Ascending aorta (tissue), 2 donors: Measurements from ENCODE around the gene YWHAG. TPM values are rescaled to one million over a fixed set of nuclear protein-coding genes. Genes with fewer than 3 reads are reported as not detected.
"Not testable (repeated sequence)": the region's sequence is repeated elsewhere in the genome, so short reads cannot be mapped to it uniquely, and the experiment has no call there.

Experiments
- DNase-seq, 2 donors: peaks; one replicate each; pipeline ENCODE4 v3.0.0-alpha.2; 2019; ENCODE audit warnings: low spot score in 2 of 2
- H3K27ac ChIP-seq, 2 donors: fragments of 200-600 bp; sonication (generic); one replicate each; pipeline ENCODE4 v1.5.1; 2016 to 2017; ENCODE audit warnings: mild to moderate bottlenecking in 1 of 2
- H3K27me3 ChIP-seq: fragments of 200-600 bp; sonication (generic); one replicate; pipeline ENCODE4 v1.5.1; 2017
- H3K36me3 ChIP-seq, 2 donors: fragments of 200-600 bp; sonication (generic); one replicate each; pipeline ENCODE4 v1.5.1; 2016
- H3K4me1 ChIP-seq, 2 donors: fragments of 200-600 bp; sonication (generic); one replicate each; pipeline ENCODE4 v1.5.1; 2016 to 2017; ENCODE audit warnings: mild to moderate bottlenecking in 1 of 2
- H3K4me3 ChIP-seq, 2 donors: fragments of 200-600 bp; sonication (generic); one replicate each; pipeline ENCODE4 v1.5.1; 2016 to 2017; ENCODE audit warnings: mild to moderate bottlenecking in 1 of 2
- H3K9me3 ChIP-seq, 2 donors: fragments of 200-600 bp; sonication (generic); one replicate each; pipeline ENCODE4 v1.5.1; 2016
- intact Hi-C: fragments of 100-400 bp; cut with DNase I; formaldehyde crosslinking; loops from one replicate; pipeline ENCODE4 v1.15.1; 2023
- total RNA-seq: library from RNA; depleted of rRNA; stranded (reverse); fragments of >200 nt; gene quantifications from one replicate; pipeline ENCODE4 v1.1.0, GENCODE V29; 2016
- TF ChIP-seq, protein P1 (sequence below), 3 experiments: fragments of 200-600 bp in 2 of 3; fragments of 450-650 bp in 1 of 3; sonication (generic) in 2 of 3; IDR thresholded peaks; one replicate each; pipeline ENCODE4 v1.5.1; 2016 to 2019; ENCODE audit warnings: antibody characterized with exemption in 3 of 3, mild to moderate bottlenecking in 1 of 3, moderate library complexity in 1 of 3

The YWHAG gene
- 83.0 TPM for total RNA-seq

DNA sequence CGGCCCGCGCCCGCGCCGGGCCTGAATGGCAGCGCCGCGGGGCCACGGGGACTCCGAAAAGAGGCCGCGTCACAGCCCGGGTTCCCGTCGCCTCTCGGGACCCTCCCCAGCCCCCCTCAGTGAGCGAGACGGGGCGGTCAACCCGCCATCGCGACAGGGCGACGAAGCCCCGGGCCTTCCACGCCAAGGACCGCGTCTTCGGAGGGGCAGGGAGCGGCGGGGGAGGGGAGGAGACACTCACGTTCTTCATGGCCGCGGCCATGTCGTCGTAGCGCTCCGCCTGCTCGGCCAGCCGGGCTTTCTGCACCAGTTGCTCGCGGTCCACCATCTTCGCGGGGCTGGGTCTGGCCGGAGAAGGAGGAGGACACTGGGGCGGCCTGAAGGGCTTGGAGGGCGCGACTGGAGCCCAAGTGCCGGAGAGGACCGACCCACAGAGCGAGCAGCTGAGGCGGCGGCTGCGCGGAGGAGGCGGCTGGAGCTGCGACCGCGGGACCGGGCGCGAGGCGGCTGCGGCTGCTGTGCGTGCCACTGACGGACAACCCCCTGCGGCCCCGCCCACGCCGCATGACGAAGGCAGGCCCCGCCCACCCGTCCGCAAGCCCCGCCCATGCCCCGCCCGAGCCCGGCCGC is at the start of gene YWHAG:
TSS of gene YWHAG (minus strand) at position 511 of the 630 bp plus-strand sequence. CDS start at position 328, 183 bp downstream.
- no peaks in the 10 kb centered on the region for H3K27me3 ChIP-seq
- intact Hi-C loops: loop anchor here (1.0 to 2.0 kb wide), 4 partner anchors 35 to 68 kb away; no protein-coding TSS in a partner anchor
- TF ChIP-seq, protein P1, sequence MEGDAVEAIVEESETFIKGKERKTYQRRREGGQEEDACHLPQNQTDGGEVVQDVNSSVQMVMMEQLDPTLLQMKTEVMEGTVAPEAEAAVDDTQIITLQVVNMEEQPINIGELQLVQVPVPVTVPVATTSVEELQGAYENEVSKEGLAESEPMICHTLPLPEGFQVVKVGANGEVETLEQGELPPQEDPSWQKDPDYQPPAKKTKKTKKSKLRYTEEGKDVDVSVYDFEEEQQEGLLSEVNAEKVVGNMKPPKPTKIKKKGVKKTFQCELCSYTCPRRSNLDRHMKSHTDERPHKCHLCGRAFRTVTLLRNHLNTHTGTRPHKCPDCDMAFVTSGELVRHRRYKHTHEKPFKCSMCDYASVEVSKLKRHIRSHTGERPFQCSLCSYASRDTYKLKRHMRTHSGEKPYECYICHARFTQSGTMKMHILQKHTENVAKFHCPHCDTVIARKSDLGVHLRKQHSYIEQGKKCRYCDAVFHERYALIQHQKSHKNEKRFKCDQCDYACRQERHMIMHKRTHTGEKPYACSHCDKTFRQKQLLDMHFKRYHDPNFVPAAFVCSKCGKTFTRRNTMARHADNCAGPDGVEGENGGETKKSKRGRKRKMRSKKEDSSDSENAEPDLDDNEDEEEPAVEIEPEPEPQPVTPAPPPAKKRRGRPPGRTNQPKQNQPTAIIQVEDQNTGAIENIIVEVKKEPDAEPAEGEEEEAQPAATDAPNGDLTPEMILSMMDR (IDR thresholded peaks at IDR 0.05): no peak

GRCh38 chr7:76408121-76408560 is 49.4 kb upstream of the YWHAG start:
- intact Hi-C loops: no loop called here
- Histone ChIP-seq H3K9me3 (no peaks in the 10 kb centered on the region), H3K36me3 (no peaks in the 10 kb centered on the region), H3K27ac (no peak overlapping the region), H3K4me1 (no peaks in the 10 kb centered on the region), H3K27me3 (no peaks in the 10 kb centered on the region), H3K4me3 (no peak overlapping the region)
- TF ChIP-seq, protein P1 (IDR thresholded peaks at IDR 0.05): no peak
- DNase-seq: no peak

More for the DNA sequence above, at the start of gene YWHAG:
- H3K4me3 ChIP-seq: peak within 1 kb of the TSS; percentile 81 to 95
- H3K36me3 ChIP-seq: no peaks in the 10 kb centered on the region
- no peaks in the 10 kb centered on the region for H3K9me3 ChIP-seq
- H3K4me1 ChIP-seq: peaks cover 4 to 23% of the 10 kb centered on the region in 2 donors
- DNase-seq: peak in 1 of 2 donors; percentile 92
- H3K27ac ChIP-seq: peak within 1 kb of the TSS; percentile 98 to 99

- Histone ChIP-seq H3K4me1 (no peaks in the 10 kb centered on the region), H3K4me3 (no peak overlapping the region), H3K9me3 (no peaks in the 10 kb centered on the region), H3K27ac (no peak overlapping the region), H3K36me3 (no peaks in the 10 kb centered on the region), H3K27me3 (no peaks in the 10 kb centered on the region)
- DNase-seq: no peak
- TF ChIP-seq, protein P1 (IDR thresholded peaks at IDR 0.05): no peak
- intact Hi-C loops: no loop called here
Measured at GRCh38 chr7:76407718-76408117, 48.9 kb upstream of the YWHAG start.

GRCh38 chr7:76405738-76406137 is 46.9 kb upstream of the YWHAG start:
- no peaks in the 10 kb centered on the region for H3K36me3 ChIP-seq
- no peak overlapping the region for H3K27ac ChIP-seq
- H3K9me3 ChIP-seq: no peaks in the 10 kb centered on the region
- no peak for DNase-seq
- H3K27me3 ChIP-seq: no peaks in the 10 kb centered on the region
- TF ChIP-seq, protein P1 (IDR thresholded peaks at IDR 0.05): no peak
- intact Hi-C loops: no loop called here
- no peak overlapping the region for H3K4me3 ChIP-seq
- H3K4me1 ChIP-seq: no peaks in the 10 kb centered on the region

DNA sequence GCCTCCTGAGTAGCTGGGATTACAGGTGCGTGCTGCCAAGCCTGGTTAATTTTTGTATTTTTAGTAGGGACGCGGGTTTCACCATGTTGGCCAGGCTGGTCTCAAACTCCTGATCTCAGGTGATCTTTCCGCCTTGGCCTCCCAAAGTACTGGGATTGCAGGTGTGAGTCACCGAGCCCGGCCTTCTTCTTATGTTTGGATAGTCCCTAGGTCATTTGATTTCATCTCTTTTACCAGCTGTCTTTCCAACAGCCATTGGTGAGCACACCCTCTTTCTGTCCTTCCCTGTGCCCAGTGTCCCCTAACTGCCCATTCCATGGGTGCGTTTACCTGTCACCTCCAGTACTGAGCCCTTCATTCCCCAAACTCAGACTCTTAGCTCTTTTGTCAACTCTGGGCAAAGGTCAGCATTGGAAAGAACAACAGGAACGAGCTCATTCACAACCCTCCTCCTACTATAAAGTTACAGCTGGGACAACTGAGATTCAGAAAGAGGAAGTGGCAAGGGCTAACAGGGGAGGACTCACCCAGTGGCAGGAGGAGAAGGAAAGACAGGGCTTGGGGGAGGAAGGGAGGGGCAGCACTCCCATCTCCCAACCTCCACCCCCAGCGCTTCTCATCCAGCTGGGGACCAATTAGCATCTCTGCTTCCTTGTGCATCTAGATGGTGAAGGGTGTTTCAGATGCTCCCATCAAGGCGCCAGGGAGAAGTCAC is 45.1 kb upstream of the YWHAG start:
- H3K27me3 ChIP-seq: no peaks in the 10 kb centered on the region
- intact Hi-C loops: no loop called here
- H3K9me3 ChIP-seq: no peaks in the 10 kb centered on the region
- no peak overlapping the region for H3K4me3 ChIP-seq
- no peaks in the 10 kb centered on the region for H3K36me3 ChIP-seq
- no peaks in the 10 kb centered on the region for H3K4me1 ChIP-seq
- no peak overlapping the region for H3K27ac ChIP-seq
- no peak for DNase-seq
- TF ChIP-seq, protein P1 (IDR thresholded peaks at IDR 0.05): no peak

- H3K4me3 ChIP-seq, H3K4me1 ChIP-seq, H3K36me3 ChIP-seq, H3K27ac ChIP-seq, intact Hi-C loops, DNase-seq, H3K27me3 ChIP-seq, H3K9me3 ChIP-seq: not testable (repeated sequence)
Measured at GRCh38 chr7:76403097-76403496, 44.3 kb upstream of the YWHAG start.
